GM12878 (cell line): ENCODE results near the gene RAP1GAP2. TPM values are rescaled to one million over a fixed set of nuclear protein-coding genes. Genes with fewer than 3 reads are reported as not detected.

Experiments used
- ATAC-seq: fragments of 200-7000 bp; cut with Tn5 transposase; 3 replicates; pipeline ENCODE4 v1.9.1; 2020; ENCODE audit warnings: mild to moderate bottlenecking, moderate library complexity
- BruUV-seq: library from RNA; stranded (reverse); fragments of 400-500 nt; replicated peaks from 2 replicates; lab custom pipeline; 2021; lab: Mats Ljungman, UMichigan
- CTCF ChIA-PET: fragments of 300-600 bp; sonication (Branson Sonifier 250); formaldehyde crosslinking; extraction: SDS; loops from one replicate; lab custom pipeline; 2021; ENCODE audit warnings: inconsistent platforms; lab: Yijun Ruan, JAX
- POLR2A ChIA-PET: fragments of 350-600 bp; formaldehyde crosslinking; extraction: SDS; loops from one replicate; lab custom pipeline; 2021; ENCODE audit warnings: inconsistent platforms; lab: Charles Lee
- RAD21 ChIA-PET: fragments of 300-600 bp; sonication (Branson Sonifier 250); formaldehyde crosslinking; loops from one replicate; lab custom pipeline; 2023; ENCODE audit warnings: antibody characterized with exemption; ENCODE audit not compliant: unreplicated experiment; lab: Charles Lee
- SMC1A ChIA-PET: fragments of 300-600 bp; sonication (Branson Sonifier 250); formaldehyde crosslinking; loops from one replicate; lab custom pipeline; 2023; ENCODE audit not compliant: unreplicated experiment, uncharacterized antibody; lab: Charles Lee
- DNase-seq: peaks from one replicate; pipeline ENCODE4 v3.0.0-alpha.2; 2011; ENCODE audit warnings: low read depth, low spot score
- FAIRE-seq: peaks from 3 replicates; lab custom pipeline; 2011; peaks lifted over from hg19 to GRCh38; lab: Jason Lieb, UNC
- H2AFZ ChIP-seq: 2 replicates; pipeline ENCODE4 v1.6.0; 2011; ENCODE audit warnings: low read depth, low read length, control low read depth; ENCODE audit not compliant: control insufficient read depth
- H3K27ac ChIP-seq: 2 replicates; pipeline ENCODE4 v1.5.1; 2011; ENCODE audit warnings: control low read depth; ENCODE audit not compliant: control insufficient read depth, insufficient read depth
- H3K27me3 ChIP-seq, 2 experiments: replicated peaks in 1 of 2; 2 replicates each; pipeline versions ENCODE4 v1.6.0 to v1.6.1; 2011; ENCODE audit warnings: low read length in 1 of 2; ENCODE audit not compliant: control insufficient read depth in 2 of 2, insufficient read depth in 2 of 2
- H3K36me3 ChIP-seq, 2 experiments: 2 replicates each; pipeline ENCODE4 v1.5.1; 2011; ENCODE audit warnings: low read length in 1 of 2; ENCODE audit not compliant: control insufficient read depth in 2 of 2, insufficient read depth in 2 of 2
- H3K4me1 ChIP-seq: 2 replicates; pipeline ENCODE4 v1.6.1; 2011; ENCODE audit warnings: mild to moderate bottlenecking, low read length, moderate library complexity, mixed read lengths; ENCODE audit not compliant: control insufficient read depth, insufficient read depth
- H3K4me2 ChIP-seq: 2 replicates; pipeline ENCODE4 v1.6.0; 2011; ENCODE audit warnings: control low read depth; ENCODE audit not compliant: control insufficient read depth, insufficient read depth
- H3K4me3 ChIP-seq: fragments of 200-600 bp; sonication (generic); 2 replicates; pipeline ENCODE4 v1.5.1; 2016
- H3K79me2 ChIP-seq: 2 replicates; pipeline ENCODE4 v1.6.0; 2011; ENCODE audit warnings: low read length; ENCODE audit not compliant: control insufficient read depth, insufficient read depth
- H3K9ac ChIP-seq: 2 replicates; pipeline ENCODE4 v1.8.0; 2011; ENCODE audit warnings: low read length, control low read depth, mixed read lengths; ENCODE audit not compliant: control insufficient read depth, insufficient read depth
- H3K9me3 ChIP-seq: replicated peaks from 3 replicates; pipeline ENCODE4 v1.5.1; 2011; ENCODE audit warnings: mild to moderate bottlenecking, low read length; ENCODE audit not compliant: control insufficient read depth, insufficient read depth
- H4K20me1 ChIP-seq: 2 replicates; pipeline ENCODE4 v1.6.0; 2011; ENCODE audit not compliant: control insufficient read depth, insufficient read depth
- ASH2L ChIP-seq: fragments of 300-600, 200-600 bp; sonication (generic); IDR thresholded peaks from 2 replicates; pipeline ENCODE4 v1.6.1; 2017; ENCODE audit warnings: low read depth, mild to moderate bottlenecking, borderline replicate concordance
- BACH1 ChIP-seq: fragments of 450-650 bp; IDR thresholded peaks from 2 replicates; pipeline ENCODE4 v1.6.1; 2017; ENCODE audit warnings: mild to moderate bottlenecking, borderline replicate concordance
- CREM ChIP-seq: IDR thresholded peaks from 2 replicates; pipeline ENCODE4 v1.6.1; 2014; ENCODE audit warnings: antibody characterized with exemption, low read depth
- EGR1 ChIP-seq, 2 experiments: IDR thresholded peaks; 1 replicate in 1 of 2; 2 replicates in 1 of 2; pipeline ENCODE4 v1.6.1; 2011 to 2012; ENCODE audit warnings: low read depth in 2 of 2, low read length in 2 of 2, borderline replicate concordance in 1 of 2, mild to moderate bottlenecking in 1 of 2, moderate library complexity in 1 of 2
- ETV6 ChIP-seq, 2 experiments: fragments of 450-650 bp in 1 of 2; IDR thresholded peaks in 1 of 2; conservative IDR thresholded peaks in 1 of 2; 2 replicates each; pipeline ENCODE4 v1.6.1; 2014; ENCODE audit warnings: antibody characterized with exemption in 1 of 2, borderline replicate concordance in 1 of 2, low read depth in 1 of 2, mild to moderate bottlenecking in 1 of 2, moderate library complexity in 1 of 2
- GATAD2B ChIP-seq: fragments of 450-650 bp; conservative IDR thresholded peaks from 2 replicates; pipeline ENCODE4 v1.6.1; 2017; ENCODE audit warnings: low read depth, mild to moderate bottlenecking, moderate library complexity
- NR2C1 ChIP-seq: fragments of 450-650 bp; IDR thresholded peaks from 2 replicates; pipeline ENCODE4 v1.6.1; 2017; ENCODE audit warnings: antibody characterized with exemption, mild to moderate bottlenecking, moderate library complexity
- PAX5 ChIP-seq: IDR thresholded peaks from 2 replicates; pipeline ENCODE4 v1.6.1; 2011; ENCODE audit warnings: low read depth, low read length, borderline replicate concordance
- PAX8 ChIP-seq: fragments of 450-650 bp; IDR thresholded peaks from 2 replicates; pipeline ENCODE4 v1.6.1; 2017; ENCODE audit warnings: mild to moderate bottlenecking, moderate library complexity
- POU2F2 ChIP-seq: IDR thresholded peaks from 3 replicates; pipeline ENCODE4 v1.6.1; 2011; ENCODE audit warnings: low read depth, mild to moderate bottlenecking, low read length, borderline replicate concordance
- RELA ChIP-seq: fragments of 450-650 bp; IDR thresholded peaks from 2 replicates; pipeline ENCODE4 v1.8.0; 2014; ENCODE audit warnings: borderline replicate concordance; ENCODE audit not compliant: partially characterized antibody
- SUPT20H ChIP-seq: IDR thresholded peaks from 2 replicates; pipeline ENCODE4 v1.6.1; 2011; ENCODE audit warnings: low read depth, mild to moderate bottlenecking, low read length, moderate library complexity, borderline replicate concordance; ENCODE audit not compliant: control insufficient read depth
- SUZ12 ChIP-seq: fragments of 200-600 bp; sonication (generic); IDR thresholded peaks from one replicate; pipeline ENCODE4 v1.6.1; 2018; ENCODE audit warnings: antibody characterized with exemption, mild to moderate bottlenecking; ENCODE audit not compliant: unreplicated experiment
- ZNF274 ChIP-seq: IDR thresholded peaks from one replicate; pipeline ENCODE4 v1.8.0; 2011; ENCODE audit not compliant: insufficient read length, insufficient read depth
- WGBS: methylation state at CpG from one replicate; pipeline ENCODE4 v1.1.6; 2016; ENCODE audit warnings: low lambda C conversion rate; ENCODE audit not compliant: insufficient replicate concordance, insufficient coverage; ENCODE audit errors: missing lambda C conversion rate; 5-methylcytosine and 5-hydroxymethylcytosine counted together
- in situ Hi-C: fragments of 300-500 bp; cut with MboI; formaldehyde crosslinking; loops from 9 replicates; pipeline ENCODE4 v1.14.3; 2018; ENCODE audit warnings: mixed read lengths
- intact Hi-C: fragments of 100-400 bp; cut with micrococcal nuclease; formaldehyde crosslinking; loops from one replicate; pipeline ENCODE4 v1.14.2; 2022; ENCODE audit not compliant: unreplicated experiment
- polyA plus RNA-seq, 11 experiments: library from polyadenylated mRNA; depleted of rRNA in 4 of 11; unstranded in 6 of 11; stranded (reverse) in 5 of 11; fragments of >200 nt; fragmentation: Nextera tagmentation in 4 of 11; fragmentation: Illumina TruSeq in 1 of 11; extraction: Ambion mirVana in 4 of 11; extraction: Trizol in 1 of 11; gene quantifications; 1 replicate in 1 of 11; 2 replicates in 10 of 11; pipeline versions ENCODE4 v1.2.1 to v1.2.3, GENCODE V29; 2011 to 2016; ENCODE audit warnings: inconsistent platforms in 2 of 11, missing spikeins in 2 of 11, low read depth in 1 of 11
- total RNA-seq, 4 experiments: library from RNA; depleted of rRNA in 3 of 4; stranded (reverse); fragments of >200 nt in 3 of 4; fragmentation: Illumina TruSeq in 1 of 4; extraction: Trizol in 1 of 4; gene quantifications; 2 replicates each; pipeline versions ENCODE4 v1.2.1 to v1.2.3, GENCODE V29; 2013 to 2021
- TF ChIP-seq, protein P1 (sequence below): fragments of 450-650 bp; IDR thresholded peaks from 2 replicates; pipeline ENCODE4 v1.6.1; 2017; ENCODE audit warnings: mild to moderate bottlenecking, low read depth, inconsistent platforms; ENCODE audit not compliant: poor library complexity, severe bottlenecking
- TF ChIP-seq, protein P2 (sequence below), 3 experiments: IDR thresholded peaks in 2 of 3; conservative IDR thresholded peaks in 1 of 3; 2 replicates each; pipeline ENCODE4 v1.5.1; 2011; ENCODE audit warnings: low read depth in 3 of 3, low read length in 3 of 3, mild to moderate bottlenecking in 3 of 3, control low read depth in 2 of 3, moderate library complexity in 2 of 3, inconsistent platforms in 1 of 3, mixed read lengths in 1 of 3; ENCODE audit not compliant: control insufficient read depth in 2 of 3, insufficient read depth in 1 of 3; ENCODE audit errors: extremely low read depth in 1 of 3

Gene RAP1GAP2
- total and polyA plus RNA-seq, 10 of the 15 experiments (the other 5 are each of a cell fraction or from before 2014, with no cell fraction given): 0.03 to 0.95 (median 0.49) TPM; not detected in 2

DNA sequence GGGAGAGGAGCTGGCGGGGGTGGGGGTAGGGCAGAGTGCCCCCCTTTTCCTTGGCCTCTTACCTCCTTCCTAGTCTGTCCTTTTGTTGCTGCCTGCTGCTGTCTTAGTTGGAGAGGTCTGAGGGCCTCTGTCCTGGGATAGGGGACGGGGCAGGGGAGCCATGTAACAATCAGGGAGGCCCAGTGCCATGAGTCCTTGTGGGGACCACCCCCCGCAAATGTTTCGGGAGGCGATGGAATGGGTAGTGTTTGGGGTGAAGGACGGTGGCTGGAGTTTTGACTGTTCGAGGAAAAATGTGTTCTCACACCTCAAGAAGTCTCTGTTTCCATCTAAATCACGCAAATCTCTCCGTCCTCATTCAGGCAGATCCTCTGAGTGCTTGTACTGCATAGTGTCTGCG lies 168.1 kb downstream of the RAP1GAP2 start:
- Histone ChIP-seq H3K9ac (no peak overlapping the region), H3K27ac (no peak overlapping the region), H3K36me3 (no peaks in the 10 kb centered on the region), H4K20me1 (no peaks in the 10 kb centered on the region), H3K9me3 (no peaks in the 10 kb centered on the region), H3K4me2 (no peak overlapping the region), H2AFZ (no peak overlapping the region), H3K4me1 (no peaks in the 10 kb centered on the region), H3K4me3 (no peak overlapping the region), H3K27me3 (no peaks in the 10 kb centered on the region; a peak in 1 of 4 replicates), H3K79me2 (no peaks in the 10 kb centered on the region)
- CTCF ChIA-PET: no interaction called here
- intact Hi-C loops (no loop called here), in situ Hi-C loops (no loop called here)
- POLR2A ChIA-PET: no interaction called here
- TF ChIP-seq RELA: no peak
- no peak for TF ChIP-seq GATAD2B
- no peak for TF ChIP-seq SUZ12
- no peak for TF ChIP-seq SUPT20H
- TF ChIP-seq, protein P1, sequence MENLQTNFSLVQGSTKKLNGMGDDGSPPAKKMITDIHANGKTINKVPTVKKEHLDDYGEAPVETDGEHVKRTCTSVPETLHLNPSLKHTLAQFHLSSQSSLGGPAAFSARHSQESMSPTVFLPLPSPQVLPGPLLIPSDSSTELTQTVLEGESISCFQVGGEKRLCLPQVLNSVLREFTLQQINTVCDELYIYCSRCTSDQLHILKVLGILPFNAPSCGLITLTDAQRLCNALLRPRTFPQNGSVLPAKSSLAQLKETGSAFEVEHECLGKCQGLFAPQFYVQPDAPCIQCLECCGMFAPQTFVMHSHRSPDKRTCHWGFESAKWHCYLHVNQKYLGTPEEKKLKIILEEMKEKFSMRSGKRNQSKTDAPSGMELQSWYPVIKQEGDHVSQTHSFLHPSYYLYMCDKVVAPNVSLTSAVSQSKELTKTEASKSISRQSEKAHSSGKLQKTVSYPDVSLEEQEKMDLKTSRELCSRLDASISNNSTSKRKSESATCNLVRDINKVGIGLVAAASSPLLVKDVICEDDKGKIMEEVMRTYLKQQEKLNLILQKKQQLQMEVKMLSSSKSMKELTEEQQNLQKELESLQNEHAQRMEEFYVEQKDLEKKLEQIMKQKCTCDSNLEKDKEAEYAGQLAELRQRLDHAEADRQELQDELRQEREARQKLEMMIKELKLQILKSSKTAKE: no peak
- TF ChIP-seq ZNF274: no peak
- no peak for TF ChIP-seq PAX8
- TF ChIP-seq PAX5: no peak
- TF ChIP-seq ASH2L: no peak
- no peak for TF ChIP-seq ETV6 (conservative IDR thresholded peaks at IDR 0.05 in 1 of 2, IDR thresholded peaks at IDR 0.05 in 1 of 2; ENCODE audit: borderline replicate concordance in 1 of 2, low read depth in 1 of 2)
- TF ChIP-seq CREM: no peak
- TF ChIP-seq NR2C1: no peak
- TF ChIP-seq, protein P2, sequence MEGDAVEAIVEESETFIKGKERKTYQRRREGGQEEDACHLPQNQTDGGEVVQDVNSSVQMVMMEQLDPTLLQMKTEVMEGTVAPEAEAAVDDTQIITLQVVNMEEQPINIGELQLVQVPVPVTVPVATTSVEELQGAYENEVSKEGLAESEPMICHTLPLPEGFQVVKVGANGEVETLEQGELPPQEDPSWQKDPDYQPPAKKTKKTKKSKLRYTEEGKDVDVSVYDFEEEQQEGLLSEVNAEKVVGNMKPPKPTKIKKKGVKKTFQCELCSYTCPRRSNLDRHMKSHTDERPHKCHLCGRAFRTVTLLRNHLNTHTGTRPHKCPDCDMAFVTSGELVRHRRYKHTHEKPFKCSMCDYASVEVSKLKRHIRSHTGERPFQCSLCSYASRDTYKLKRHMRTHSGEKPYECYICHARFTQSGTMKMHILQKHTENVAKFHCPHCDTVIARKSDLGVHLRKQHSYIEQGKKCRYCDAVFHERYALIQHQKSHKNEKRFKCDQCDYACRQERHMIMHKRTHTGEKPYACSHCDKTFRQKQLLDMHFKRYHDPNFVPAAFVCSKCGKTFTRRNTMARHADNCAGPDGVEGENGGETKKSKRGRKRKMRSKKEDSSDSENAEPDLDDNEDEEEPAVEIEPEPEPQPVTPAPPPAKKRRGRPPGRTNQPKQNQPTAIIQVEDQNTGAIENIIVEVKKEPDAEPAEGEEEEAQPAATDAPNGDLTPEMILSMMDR (IDR thresholded peaks at IDR 0.05 in 2 of 3, conservative IDR thresholded peaks at IDR 0.05 in 1 of 3; ENCODE audit: control insufficient read depth in 2 of 3, extremely low read depth in 1 of 3, insufficient read depth in 1 of 3, low read depth in 3 of 3, low read length in 3 of 3): no peak
- no peak for TF ChIP-seq BACH1
- no peak for TF ChIP-seq EGR1 (IDR thresholded peaks at IDR 0.05; ENCODE audit: borderline replicate concordance in 1 of 2, low read depth in 2 of 2, low read length in 2 of 2)
- no peak for TF ChIP-seq POU2F2
- no peak for DNase-seq
- BruUV-seq: no TSS peak
- no peak for FAIRE-seq
- WGBS: 27% methylated on average over 9 of the region's 10 CpGs
- no peak for ATAC-seq
- RAD21 ChIA-PET: no interaction called here
- SMC1A ChIA-PET: no interaction called here
